Mesendoderm (in vitro differentiated cells): ENCODE results near the gene FNDC3B.

Experiments
- DNase-seq: peaks from one replicate; pipeline ENCODE4 v3.0.0; 2013
- H2AK5ac ChIP-seq: 2 replicates; pipeline ENCODE4 v1.6.1; 2013; ENCODE audit warnings: low read length, inconsistent platforms
- H2BK120ac ChIP-seq: 2 replicates; pipeline ENCODE4 v1.6.1; 2013; ENCODE audit warnings: low read depth, mild to moderate bottlenecking, low read length, moderate library complexity, mixed read lengths
- H2BK15ac ChIP-seq: replicated peaks from 2 replicates; pipeline ENCODE4 v1.6.1; 2013; ENCODE audit warnings: low read depth, mild to moderate bottlenecking, moderate library complexity
- H2BK5ac ChIP-seq: 2 replicates; pipeline ENCODE4 v1.6.1; 2013; ENCODE audit warnings: low read length, inconsistent platforms
- H3K18ac ChIP-seq: 2 replicates; pipeline ENCODE4 v1.6.1; 2013; ENCODE audit warnings: mild to moderate bottlenecking, low read length, mixed read lengths
- H3K23ac ChIP-seq: one replicate; pipeline ENCODE4 v1.6.1; 2013; ENCODE audit warnings: low read length
- H3K27ac ChIP-seq: 2 replicates; pipeline ENCODE4 v1.5.1; 2013; ENCODE audit warnings: low read depth, mild to moderate bottlenecking, inconsistent platforms, low read length, moderate library complexity
- H3K27me3 ChIP-seq: 2 replicates; pipeline ENCODE4 v1.6.1; 2013; ENCODE audit warnings: low read length, control low read depth, mild to moderate bottlenecking, inconsistent platforms; ENCODE audit not compliant: insufficient read depth, poor library complexity
- H3K36me3 ChIP-seq: 2 replicates; pipeline ENCODE4 v1.6.1; 2013; ENCODE audit warnings: low read length, inconsistent platforms; ENCODE audit not compliant: control insufficient read depth, insufficient read depth
- H3K4ac ChIP-seq: one replicate; pipeline ENCODE4 v1.6.1; 2013; ENCODE audit warnings: low read depth, mild to moderate bottlenecking, low read length, moderate library complexity
- H3K4me1 ChIP-seq: 2 replicates; pipeline ENCODE4 v1.6.1; 2013; ENCODE audit warnings: low read depth, low read length, inconsistent platforms; ENCODE audit not compliant: control insufficient read depth
- H3K4me2 ChIP-seq: 2 replicates; pipeline ENCODE4 v1.6.1; 2013; ENCODE audit warnings: low read length
- H3K4me3 ChIP-seq: 2 replicates; pipeline ENCODE4 v1.5.1; 2013; ENCODE audit warnings: mild to moderate bottlenecking, low read length
- H3K56ac ChIP-seq: one replicate; pipeline ENCODE4 v1.6.1; 2013; ENCODE audit warnings: low read length
- H3K79me1 ChIP-seq: 2 replicates; pipeline ENCODE4 v1.6.1; 2013; ENCODE audit warnings: low read length, inconsistent platforms
- H3K79me2 ChIP-seq: 2 replicates; pipeline ENCODE4 v1.6.1; 2013; ENCODE audit warnings: mild to moderate bottlenecking, low read length; ENCODE audit not compliant: control insufficient read depth, insufficient read depth
- H3K9ac ChIP-seq: 2 replicates; pipeline ENCODE4 v1.6.1; 2013; ENCODE audit warnings: low read length, inconsistent platforms
- H4K5ac ChIP-seq: one replicate; pipeline ENCODE4 v1.6.1; 2013; ENCODE audit warnings: low read length
- H4K8ac ChIP-seq: one replicate; pipeline ENCODE4 v1.6.1; 2013; ENCODE audit warnings: low read depth, mild to moderate bottlenecking, control low read depth, low read length, moderate library complexity
- WGBS: extraction: QIAGEN DNeasy Blood & Tissue Kit; methylation state at CpG from one replicate; pipeline ENCODE4 v1.1.7; 2013; ENCODE audit warnings: low lambda C conversion rate, missing lambda C conversion rate; ENCODE audit not compliant: insufficient coverage; ENCODE audit errors: extremely low coverage; 5-methylcytosine and 5-hydroxymethylcytosine counted together

FNDC3B gene

DNA sequence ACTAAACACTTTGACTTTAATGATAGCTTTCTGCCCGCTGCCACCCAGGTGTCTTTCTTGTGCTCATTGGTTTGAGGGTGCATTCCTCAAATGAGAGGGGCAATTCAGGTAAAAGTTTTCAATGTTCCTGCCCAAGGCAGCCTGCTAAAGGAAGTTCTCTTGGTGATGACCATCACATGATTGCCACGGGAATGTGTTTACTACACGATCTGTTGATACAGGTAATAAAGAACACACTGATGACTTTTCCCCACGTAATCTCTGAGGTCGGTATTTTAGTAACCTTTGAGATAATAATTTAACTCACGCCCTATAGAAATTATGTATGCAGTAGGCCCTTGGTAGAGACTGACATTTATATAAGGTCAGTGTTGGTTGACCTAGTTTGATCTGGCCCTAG, 39.3 kb downstream of the FNDC3B start:
- H3K4me1 ChIP-seq: peaks cover 3% of the 10 kb centered on the region
- no CpG with 5 or more reads among the region's 6 CpGs for WGBS
- peaks cover 35% of the 10 kb centered on the region for H3K79me1 ChIP-seq
- H3K23ac ChIP-seq: no peak overlapping the region
- no peak overlapping the region for H2BK5ac ChIP-seq
- H2BK120ac ChIP-seq: no peak overlapping the region
- H3K4me2 ChIP-seq: no peak overlapping the region
- no peak overlapping the region for H3K4me3 ChIP-seq
- no peaks in the 10 kb centered on the region for H3K36me3 ChIP-seq
- no peak overlapping the region for H3K27ac ChIP-seq
- H4K8ac ChIP-seq: no peak overlapping the region
- no peak overlapping the region for H3K56ac ChIP-seq
- no peaks in the 10 kb centered on the region for H3K27me3 ChIP-seq
- no peak overlapping the region for H2AK5ac ChIP-seq
- DNase-seq: no peak
- no peak overlapping the region for H2BK15ac ChIP-seq
- H3K18ac ChIP-seq: no peak overlapping the region
- H3K9ac ChIP-seq: no peak overlapping the region
- no peak overlapping the region for H4K5ac ChIP-seq
- H3K4ac ChIP-seq: no peak overlapping the region
- H3K79me2 ChIP-seq: peaks cover 58% of the 10 kb centered on the region

DNA sequence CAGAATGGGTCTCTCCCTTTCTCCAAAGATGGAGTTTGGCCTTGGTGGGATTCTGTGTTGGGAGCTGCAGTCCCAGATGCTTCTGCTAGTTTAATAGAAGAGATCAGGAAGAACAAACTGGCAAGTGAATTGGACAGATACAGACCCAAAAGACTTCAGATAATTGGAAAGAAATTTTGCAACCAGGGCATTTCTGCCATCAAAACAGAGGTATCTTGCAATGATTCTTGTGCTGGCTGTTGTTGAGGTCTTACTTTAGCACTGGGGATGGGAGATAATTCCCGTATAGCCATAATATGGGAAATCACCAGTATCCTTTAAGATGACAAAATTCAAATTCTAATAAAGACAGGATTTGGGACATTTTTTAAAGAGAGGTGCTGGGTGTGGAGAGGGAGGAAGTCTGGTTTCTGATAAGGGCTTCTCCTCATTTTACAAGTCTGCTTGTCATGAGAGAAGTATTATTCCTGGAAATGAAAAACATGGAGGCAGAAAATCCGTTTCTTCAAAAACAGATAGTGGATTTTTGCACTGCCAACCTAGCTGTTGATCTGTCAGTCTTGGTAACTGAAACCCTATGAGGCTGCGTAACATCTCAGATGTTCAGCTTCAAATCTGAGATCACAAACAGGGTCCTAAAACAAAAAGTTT, 40.1 kb downstream of the FNDC3B start:
- Histone ChIP-seq H2AK5ac (no peak overlapping the region), H3K4ac (no peak overlapping the region), H3K27me3 (no peaks in the 10 kb centered on the region), H3K4me2 (no peak overlapping the region), H3K27ac (no peak overlapping the region), H2BK5ac (no peak overlapping the region), H2BK15ac (no peak overlapping the region), H3K79me1 (peaks cover 30% of the 10 kb centered on the region), H4K8ac (peak overlapping the region; percentile 39), H3K23ac (no peak overlapping the region), H2BK120ac (no peak overlapping the region), H3K79me2 (peaks cover 56% of the 10 kb centered on the region), H3K9ac (no peak overlapping the region), H4K5ac (no peak overlapping the region), H3K4me3 (no peak overlapping the region), H3K36me3 (no peaks in the 10 kb centered on the region), H3K4me1 (no peaks in the 10 kb centered on the region), H3K56ac (no peak overlapping the region), H3K18ac (no peak overlapping the region)
- DNase-seq: no peak
- WGBS: no CpG with 5 or more reads among the region's 3 CpGs

DNA sequence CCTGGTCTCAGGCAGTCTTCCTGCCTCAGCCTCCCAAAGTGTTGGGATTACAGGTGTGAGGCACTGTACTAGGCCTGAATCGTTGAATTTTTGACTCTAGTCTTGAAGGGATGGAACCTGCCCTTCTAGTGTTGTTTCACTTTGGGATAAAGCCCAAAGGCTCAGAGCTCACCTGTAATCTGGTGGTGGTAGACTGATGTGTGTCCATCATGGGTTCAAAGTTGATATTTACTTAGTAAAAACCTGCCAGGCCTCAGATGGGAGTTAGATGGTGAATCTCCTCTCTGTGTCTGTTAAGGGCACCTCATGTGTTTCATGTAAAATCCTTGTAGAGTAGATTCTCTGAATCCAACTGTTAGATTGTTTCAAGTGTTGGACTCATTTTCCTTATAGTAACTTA, 41.1 kb downstream of the FNDC3B start:
- Histone ChIP-seq H4K5ac (no peak overlapping the region), H3K36me3 (no peaks in the 10 kb centered on the region), H2BK15ac (no peak overlapping the region), H4K8ac (no peak overlapping the region), H3K4me2 (no peak overlapping the region), H3K79me1 (peaks cover 30% of the 10 kb centered on the region), H3K23ac (no peak overlapping the region), H2BK5ac (no peak overlapping the region), H3K4me1 (no peaks in the 10 kb centered on the region), H3K4me3 (no peak overlapping the region), H3K27me3 (no peaks in the 10 kb centered on the region), H2BK120ac (no peak overlapping the region), H3K79me2 (peaks cover 55% of the 10 kb centered on the region), H3K56ac (no peak overlapping the region), H3K9ac (no peak overlapping the region), H3K4ac (no peak overlapping the region), H3K27ac (no peak overlapping the region), H3K18ac (no peak overlapping the region), H2AK5ac (no peak overlapping the region)
- no CpG with 5 or more reads among the region's 1 CpG for WGBS
- DNase-seq: no peak

DNA sequence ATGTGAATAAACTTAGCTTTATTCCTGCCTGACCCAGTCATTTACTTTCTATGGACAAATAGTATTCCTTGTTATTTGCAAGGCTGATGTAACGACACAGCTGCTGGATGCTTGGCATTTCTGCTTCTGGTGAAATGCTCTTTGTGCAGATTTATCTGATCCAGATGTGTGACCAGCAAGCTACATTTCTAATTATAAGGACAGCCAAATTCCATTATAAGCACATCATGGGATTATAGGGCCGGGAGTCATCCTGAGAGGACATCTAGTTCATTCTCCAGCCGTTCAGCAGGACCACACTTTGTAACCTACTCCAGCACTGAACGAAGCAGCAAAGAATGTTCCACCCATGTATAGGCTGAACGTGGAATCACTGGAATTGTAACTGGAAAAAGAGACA, 42.9 kb downstream of the FNDC3B start:
- H3K4me1 ChIP-seq: peaks cover 6% of the 10 kb centered on the region
- H3K79me2 ChIP-seq: peaks cover 59% of the 10 kb centered on the region
- no peak overlapping the region for H2BK15ac ChIP-seq
- WGBS: no CpG with 5 or more reads among the region's 5 CpGs
- no peaks in the 10 kb centered on the region for H3K27me3 ChIP-seq
- no peaks in the 10 kb centered on the region for H3K36me3 ChIP-seq
- no peak overlapping the region for H4K8ac ChIP-seq
- H3K4me2 ChIP-seq: no peak overlapping the region
- no peak overlapping the region for H2BK120ac ChIP-seq
- H3K27ac ChIP-seq: no peak overlapping the region
- H3K23ac ChIP-seq: no peak overlapping the region
- no peak overlapping the region for H3K4me3 ChIP-seq
- no peak overlapping the region for H3K9ac ChIP-seq
- DNase-seq: no peak
- no peak overlapping the region for H3K4ac ChIP-seq
- H4K5ac ChIP-seq: no peak overlapping the region
- H3K18ac ChIP-seq: no peak overlapping the region
- H2AK5ac ChIP-seq: no peak overlapping the region
- no peak overlapping the region for H2BK5ac ChIP-seq
- H3K56ac ChIP-seq: no peak overlapping the region
- peaks cover 24% of the 10 kb centered on the region for H3K79me1 ChIP-seq

DNA sequence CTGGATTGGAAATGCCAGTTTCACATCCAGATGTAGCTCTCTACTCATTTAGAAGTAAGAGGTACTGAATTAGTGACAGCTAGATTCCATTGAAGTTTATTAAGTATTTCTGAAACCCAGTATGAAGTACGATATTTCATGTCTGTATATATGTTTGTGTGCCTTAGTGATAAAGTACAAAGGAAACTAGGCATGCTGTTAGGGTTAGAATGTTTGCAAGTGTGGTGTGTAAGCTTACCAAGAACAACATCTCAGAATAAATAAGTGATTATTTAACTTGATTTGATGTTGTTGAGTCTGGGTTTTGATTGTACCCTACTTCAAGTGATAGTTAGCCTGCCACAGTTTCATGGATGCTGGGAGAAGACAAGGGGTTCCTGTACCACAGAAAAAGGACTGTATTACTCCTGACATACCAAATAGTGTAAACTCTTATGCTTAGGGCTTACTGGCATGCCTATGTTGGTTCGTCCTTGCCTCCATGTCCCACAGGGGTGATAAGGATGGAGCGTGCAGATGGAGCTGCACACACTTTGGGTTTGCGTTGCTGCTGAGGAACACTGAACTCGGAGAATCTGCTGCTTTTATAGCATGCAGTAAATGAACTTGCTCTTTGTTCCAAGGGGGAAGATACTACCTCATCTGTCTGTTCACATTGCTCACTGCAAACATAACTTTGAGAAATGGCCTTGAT, 43.6 kb downstream of the FNDC3B start:
- H3K27me3 ChIP-seq: no peaks in the 10 kb centered on the region
- no peak for DNase-seq
- H3K79me1 ChIP-seq: peaks cover 23% of the 10 kb centered on the region
- H3K18ac ChIP-seq: no peak overlapping the region
- no peak overlapping the region for H3K4me3 ChIP-seq
- H3K79me2 ChIP-seq: peaks cover 62% of the 10 kb centered on the region
- no peak overlapping the region for H3K9ac ChIP-seq
- H2BK15ac ChIP-seq: no peak overlapping the region
- no CpG with 5 or more reads among the region's 5 CpGs for WGBS
- H2BK120ac ChIP-seq: no peak overlapping the region
- no peak overlapping the region for H4K5ac ChIP-seq
- no peak overlapping the region for H3K27ac ChIP-seq
- H3K36me3 ChIP-seq: no peaks in the 10 kb centered on the region
- no peak overlapping the region for H3K23ac ChIP-seq
- no peak overlapping the region for H2BK5ac ChIP-seq
- H3K4ac ChIP-seq: no peak overlapping the region
- H3K4me2 ChIP-seq: no peak overlapping the region
- H2AK5ac ChIP-seq: no peak overlapping the region
- no peak overlapping the region for H4K8ac ChIP-seq
- peaks cover 10% of the 10 kb centered on the region for H3K4me1 ChIP-seq
- no peak overlapping the region for H3K56ac ChIP-seq
